ENCODE data around the gene MAN1A1. TPM values are rescaled to one million over a fixed set of nuclear protein-coding genes. Genes with fewer than 3 reads are reported as not detected.
A peak's percentile ranks its signal among the peaks of the same experiment; 100 is the strongest.

MAN1A1 gene
- total and polyA plus RNA-seq, 4 donors: 11.7 to 60.4 (median 33.7) TPM

GRCh38 chr6:119361209-119361608 lies 11.6 kb upstream of the MAN1A1 start:
- Histone ChIP-seq H3K27ac (ENCODE audit: low read depth, low read length) (no peak overlapping the region), H3K4me3 (ENCODE audit: low read depth, low read length) (no peak overlapping the region), H3K4me1 (ENCODE audit: control insufficient read depth, insufficient read depth, low read length) (no peaks in the 10 kb centered on the region), H3K27me3 (ENCODE audit: control insufficient read depth, insufficient read depth, low read length) (no peaks in the 10 kb centered on the region), H3K36me3 (ENCODE audit: control insufficient read depth, insufficient read depth, low read length) (no peaks in the 10 kb centered on the region), H3K9me3 (ENCODE audit: control insufficient read depth, insufficient read depth, low read length) (no peaks in the 10 kb centered on the region)
- no peak for DNase-seq (ENCODE audit: low read depth in 4 of 6, low spot score in 6 of 6)
- WGBS (ENCODE audit: insufficient coverage): 89% methylated on average over 4 of the region's 4 CpGs

- no peaks in the 10 kb centered on the region for H3K27me3 ChIP-seq (ENCODE audit: control insufficient read depth, insufficient read depth, low read length)
- WGBS (ENCODE audit: insufficient coverage): 89% methylated on average over 4 of the region's 4 CpGs
- H3K36me3 ChIP-seq (ENCODE audit: control insufficient read depth, insufficient read depth, low read length): no peaks in the 10 kb centered on the region
- H3K4me1 ChIP-seq (ENCODE audit: control insufficient read depth, insufficient read depth, low read length): no peaks in the 10 kb centered on the region
- no peaks in the 10 kb centered on the region for H3K9me3 ChIP-seq (ENCODE audit: control insufficient read depth, insufficient read depth, low read length)
- H3K27ac ChIP-seq (ENCODE audit: low read depth, low read length): no peak overlapping the region
- DNase-seq (ENCODE audit: low read depth in 4 of 6, low spot score in 6 of 6): no peak
- H3K4me3 ChIP-seq (ENCODE audit: low read depth, low read length): no peak overlapping the region
Measured at GRCh38 chr6:119360262-119360915, 10.8 kb upstream of the MAN1A1 start.

GRCh38 chr6:119355890-119356289 lies 6.3 kb upstream of the MAN1A1 start:
- Histone ChIP-seq H3K4me1 (ENCODE audit: control insufficient read depth, insufficient read depth, low read length) (no peaks in the 10 kb centered on the region), H3K27me3 (ENCODE audit: control insufficient read depth, insufficient read depth, low read length) (no peaks in the 10 kb centered on the region)

GRCh38 chr6:119355157-119355556 lies 5.6 kb upstream of the MAN1A1 start:
- Histone ChIP-seq H3K9me3 (ENCODE audit: control insufficient read depth, insufficient read depth, low read length) (no peaks in the 10 kb centered on the region), H3K4me1 (ENCODE audit: control insufficient read depth, insufficient read depth, low read length) (no peaks in the 10 kb centered on the region), H3K4me3 (ENCODE audit: low read depth, low read length) (no peak overlapping the region), H3K27me3 (ENCODE audit: control insufficient read depth, insufficient read depth, low read length) (peaks cover 6% of the 10 kb centered on the region), H3K27ac (ENCODE audit: low read depth, low read length) (no peak overlapping the region), H3K36me3 (ENCODE audit: control insufficient read depth, insufficient read depth, low read length) (no peaks in the 10 kb centered on the region)
- no peak for DNase-seq (ENCODE audit: low read depth in 4 of 6, low spot score in 6 of 6)
- 100% methylated on average over 1 of the region's 2 CpGs for WGBS (ENCODE audit: insufficient coverage)

More at GRCh38 chr6:119355890-119356289, 6.3 kb upstream of the MAN1A1 start:
- no peaks in the 10 kb centered on the region for H3K36me3 ChIP-seq (ENCODE audit: control insufficient read depth, insufficient read depth, low read length)
- no peak overlapping the region for H3K4me3 ChIP-seq (ENCODE audit: low read depth, low read length)
- no peaks in the 10 kb centered on the region for H3K9me3 ChIP-seq (ENCODE audit: control insufficient read depth, insufficient read depth, low read length)
- DNase-seq (ENCODE audit: low read depth in 4 of 6, low spot score in 6 of 6): no peak
- no CpG with 5 or more reads among the region's 4 CpGs for WGBS (ENCODE audit: insufficient coverage)
- H3K27ac ChIP-seq (ENCODE audit: low read depth, low read length): no peak overlapping the region

- no CpG with 5 or more reads among the region's 4 CpGs for WGBS (ENCODE audit: insufficient coverage)
- no peak for DNase-seq (ENCODE audit: low read depth in 4 of 6, low spot score in 6 of 6)
- no peaks in the 10 kb centered on the region for H3K36me3 ChIP-seq (ENCODE audit: control insufficient read depth, insufficient read depth, low read length)
- H3K4me3 ChIP-seq (ENCODE audit: low read depth, low read length): no peak overlapping the region
- no peaks in the 10 kb centered on the region for H3K9me3 ChIP-seq (ENCODE audit: control insufficient read depth, insufficient read depth, low read length)
- no peak overlapping the region for H3K27ac ChIP-seq (ENCODE audit: low read depth, low read length)
- H3K4me1 ChIP-seq (ENCODE audit: control insufficient read depth, insufficient read depth, low read length): peaks cover 3% of the 10 kb centered on the region
- H3K27me3 ChIP-seq (ENCODE audit: control insufficient read depth, insufficient read depth, low read length): peaks cover 7% of the 10 kb centered on the region
Measured at GRCh38 chr6:119353696-119354095, 4.1 kb upstream of the MAN1A1 start.

GRCh38 chr6:119352001-119352400 lies 2.4 kb upstream of the MAN1A1 start:
- Histone ChIP-seq H3K27ac (ENCODE audit: low read depth, low read length) (no peak overlapping the region), H3K27me3 (ENCODE audit: control insufficient read depth, insufficient read depth, low read length) (peaks cover 7% of the 10 kb centered on the region), H3K36me3 (ENCODE audit: control insufficient read depth, insufficient read depth, low read length) (no peaks in the 10 kb centered on the region), H3K4me3 (ENCODE audit: low read depth, low read length) (no peak overlapping the region), H3K4me1 (ENCODE audit: control insufficient read depth, insufficient read depth, low read length) (peaks cover 7% of the 10 kb centered on the region), H3K9me3 (ENCODE audit: control insufficient read depth, insufficient read depth, low read length) (no peaks in the 10 kb centered on the region)
- DNase-seq (ENCODE audit: low read depth in 4 of 6, low spot score in 6 of 6): no peak
- no CpG with 5 or more reads among the region's 1 CpG for WGBS (ENCODE audit: insufficient coverage)

- peak in 3 of 6 donors; percentile 12 to 63 (median 44) for DNase-seq (ENCODE audit: low read depth in 4 of 6, low spot score in 6 of 6)
Measured at GRCh38 chr6:119350952-119351372, 1.4 kb upstream of the MAN1A1 start.

GRCh38 chr6:119350202-119350951 lies 816 bp upstream of the MAN1A1 start:
- Histone ChIP-seq H3K9me3 (ENCODE audit: control insufficient read depth, insufficient read depth, low read length) (no peaks in the 10 kb centered on the region), H3K27me3 (ENCODE audit: control insufficient read depth, insufficient read depth, low read length) (peaks cover 7% of the 10 kb centered on the region), H3K36me3 (ENCODE audit: control insufficient read depth, insufficient read depth, low read length) (no peaks in the 10 kb centered on the region), H3K4me3 (ENCODE audit: low read depth, low read length) (peak overlapping the region; percentile 79), H3K4me1 (ENCODE audit: control insufficient read depth, insufficient read depth, low read length) (peaks cover 7% of the 10 kb centered on the region), H3K27ac (ENCODE audit: low read depth, low read length) (peak overlapping the region; percentile 79)
- 0% methylated on average over 9 of the region's 24 CpGs for WGBS (ENCODE audit: insufficient coverage)
- DNase-seq (ENCODE audit: low read depth in 4 of 6, low spot score in 6 of 6): peak in 4 of 6 donors; percentile 31 to 68 (median 66)

More at GRCh38 chr6:119350952-119351372, 1.4 kb upstream of the MAN1A1 start:
- Histone ChIP-seq H3K4me1 (ENCODE audit: control insufficient read depth, insufficient read depth, low read length) (peaks cover 7% of the 10 kb centered on the region), H3K9me3 (ENCODE audit: control insufficient read depth, insufficient read depth, low read length) (no peaks in the 10 kb centered on the region), H3K27me3 (ENCODE audit: control insufficient read depth, insufficient read depth, low read length) (peaks cover 7% of the 10 kb centered on the region), H3K27ac (ENCODE audit: low read depth, low read length) (peak overlapping the region; percentile 79), H3K4me3 (ENCODE audit: low read depth, low read length) (peak overlapping the region; percentile 79), H3K36me3 (ENCODE audit: control insufficient read depth, insufficient read depth, low read length) (no peaks in the 10 kb centered on the region)
- no CpG with 5 or more reads among the region's 3 CpGs for WGBS (ENCODE audit: insufficient coverage)

- H3K4me1 ChIP-seq (ENCODE audit: control insufficient read depth, insufficient read depth, low read length): peaks cover 7% of the 10 kb centered on the region
- DNase-seq (ENCODE audit: low read depth in 4 of 6, low spot score in 6 of 6): peak in 3 of 6 donors; percentile 10 to 68 (median 62)
- no peak overlapping the region for H3K27ac ChIP-seq (ENCODE audit: low read depth, low read length)
- H3K27me3 ChIP-seq (ENCODE audit: control insufficient read depth, insufficient read depth, low read length): peaks cover 7% of the 10 kb centered on the region
- no peaks in the 10 kb centered on the region for H3K36me3 ChIP-seq (ENCODE audit: control insufficient read depth, insufficient read depth, low read length)
- WGBS (ENCODE audit: insufficient coverage): under 1% methylated on average over 75 of the region's 75 CpGs
- peak overlapping the region; percentile 79 for H3K4me3 ChIP-seq (ENCODE audit: low read depth, low read length)
- no peaks in the 10 kb centered on the region for H3K9me3 ChIP-seq (ENCODE audit: control insufficient read depth, insufficient read depth, low read length)
Measured at GRCh38 chr6:119348748-119349360, 707 bp downstream of the MAN1A1 start.

Measured in spinal cord (tissue), 10 donors.